ENCODE measurements around the gene PPP3R1.

Gene PPP3R1

GRCh38 chr2:68252400-68253218 lies at the start of gene PPP3R1:
Gene PPP3R1, minus strand, starts transcription at chr2:68252532. Its CDS starts 405 bp downstream, at chr2:68252127.
- H3K27ac Mint-ChIP-seq = peak within 1 kb of the TSS; percentile 97
- peak within 1 kb of the TSS; percentile 96 for H3K4me3 Mint-ChIP-seq
- H3K36me3 Mint-ChIP-seq (ENCODE audit: low read depth) = peaks cover 18% of the 10 kb centered on the region
- no peaks in the 10 kb centered on the region for H3K9me3 Mint-ChIP-seq
- H3K4me1 Mint-ChIP-seq (ENCODE audit: low read depth) = peaks cover 39% of the 10 kb centered on the region
- peaks cover 5% of the 10 kb centered on the region for H3K27me3 Mint-ChIP-seq (ENCODE audit: low read depth)

- Mint-ChIP-seq H3K27ac (no peak overlapping the region), H3K27me3 (ENCODE audit: low read depth) (peaks cover 9% of the 10 kb centered on the region), H3K4me1 (ENCODE audit: low read depth) (no peaks in the 10 kb centered on the region), H3K9me3 (no peaks in the 10 kb centered on the region), H3K4me3 (no peak overlapping the region), H3K36me3 (ENCODE audit: low read depth) (no peaks in the 10 kb centered on the region)
These were observed 43.2 kb upstream of the PPP3R1 start for GRCh38 chr2:68295516-68295915.

- H3K36me3 Mint-ChIP-seq (ENCODE audit: low read depth) = no peaks in the 10 kb centered on the region
- H3K4me3 Mint-ChIP-seq = no peak overlapping the region
- H3K27ac Mint-ChIP-seq = no peak overlapping the region
- H3K9me3 Mint-ChIP-seq = no peaks in the 10 kb centered on the region
- peaks cover 9% of the 10 kb centered on the region for H3K27me3 Mint-ChIP-seq (ENCODE audit: low read depth)
- no peaks in the 10 kb centered on the region for H3K4me1 Mint-ChIP-seq (ENCODE audit: low read depth)
These were observed 42.6 kb upstream of the PPP3R1 start for GRCh38 chr2:68294913-68295312.

- peaks cover 4% of the 10 kb centered on the region for H3K27me3 Mint-ChIP-seq (ENCODE audit: low read depth)
- H3K9me3 Mint-ChIP-seq = no peaks in the 10 kb centered on the region
- H3K36me3 Mint-ChIP-seq (ENCODE audit: low read depth) = no peaks in the 10 kb centered on the region
- no peak overlapping the region for H3K4me3 Mint-ChIP-seq
- H3K4me1 Mint-ChIP-seq (ENCODE audit: low read depth) = no peaks in the 10 kb centered on the region
- H3K27ac Mint-ChIP-seq = no peak overlapping the region
These were observed 41.9 kb upstream of the PPP3R1 start for GRCh38 chr2:68294187-68294586.

GRCh38 chr2:68293755-68294154 lies 41.4 kb upstream of the PPP3R1 start:
- no peak overlapping the region for H3K27ac Mint-ChIP-seq
- peaks cover 4% of the 10 kb centered on the region for H3K27me3 Mint-ChIP-seq (ENCODE audit: low read depth)
- no peaks in the 10 kb centered on the region for H3K4me1 Mint-ChIP-seq (ENCODE audit: low read depth)
- no peaks in the 10 kb centered on the region for H3K36me3 Mint-ChIP-seq (ENCODE audit: low read depth)
- no peak overlapping the region for H3K4me3 Mint-ChIP-seq
- no peaks in the 10 kb centered on the region for H3K9me3 Mint-ChIP-seq

GRCh38 chr2:68293024-68293423 lies 40.7 kb upstream of the PPP3R1 start:
- Mint-ChIP-seq H3K27me3 (ENCODE audit: low read depth) (peaks cover 8% of the 10 kb centered on the region), H3K9me3 (no peaks in the 10 kb centered on the region), H3K4me3 (no peak overlapping the region), H3K27ac (no peak overlapping the region), H3K4me1 (ENCODE audit: low read depth) (no peaks in the 10 kb centered on the region), H3K36me3 (ENCODE audit: low read depth) (no peaks in the 10 kb centered on the region)

- no peaks in the 10 kb centered on the region for H3K4me1 Mint-ChIP-seq (ENCODE audit: low read depth)
- H3K36me3 Mint-ChIP-seq (ENCODE audit: low read depth) = no peaks in the 10 kb centered on the region
- peaks cover 16% of the 10 kb centered on the region for H3K27me3 Mint-ChIP-seq (ENCODE audit: low read depth)
- H3K27ac Mint-ChIP-seq = no peak overlapping the region
- no peaks in the 10 kb centered on the region for H3K9me3 Mint-ChIP-seq
- no peak overlapping the region for H3K4me3 Mint-ChIP-seq
These were observed 39.9 kb upstream of the PPP3R1 start for GRCh38 chr2:68292108-68292710.

GRCh38 chr2:68291314-68291713 lies 39.0 kb upstream of the PPP3R1 start:
- Mint-ChIP-seq H3K36me3 (ENCODE audit: low read depth) (no peaks in the 10 kb centered on the region), H3K27ac (no peak overlapping the region), H3K4me1 (ENCODE audit: low read depth) (no peaks in the 10 kb centered on the region), H3K4me3 (no peak overlapping the region), H3K27me3 (ENCODE audit: low read depth) (peaks cover 24% of the 10 kb centered on the region), H3K9me3 (no peaks in the 10 kb centered on the region)

- Mint-ChIP-seq H3K36me3 (ENCODE audit: low read depth) (no peaks in the 10 kb centered on the region), H3K27me3 (ENCODE audit: low read depth) (peaks cover 28% of the 10 kb centered on the region), H3K4me1 (ENCODE audit: low read depth) (no peaks in the 10 kb centered on the region), H3K9me3 (no peaks in the 10 kb centered on the region), H3K4me3 (no peak overlapping the region), H3K27ac (no peak overlapping the region)
These were observed 38.6 kb upstream of the PPP3R1 start for GRCh38 chr2:68290901-68291300.

- Mint-ChIP-seq H3K9me3 (no peaks in the 10 kb centered on the region), H3K27me3 (ENCODE audit: low read depth) (peaks cover 43% of the 10 kb centered on the region), H3K27ac (no peak overlapping the region), H3K36me3 (ENCODE audit: low read depth) (no peaks in the 10 kb centered on the region), H3K4me3 (no peak overlapping the region), H3K4me1 (ENCODE audit: low read depth) (peaks cover 2% of the 10 kb centered on the region)
These were observed 35.5 kb upstream of the PPP3R1 start for GRCh38 chr2:68287580-68288441.

GRCh38 chr2:68284896-68285295 lies 32.6 kb upstream of the PPP3R1 start:
- Mint-ChIP-seq H3K27me3 (ENCODE audit: low read depth) (peaks cover 57% of the 10 kb centered on the region), H3K9me3 (no peaks in the 10 kb centered on the region), H3K36me3 (ENCODE audit: low read depth) (no peaks in the 10 kb centered on the region), H3K4me1 (ENCODE audit: low read depth) (peaks cover 6% of the 10 kb centered on the region), H3K27ac (no peak overlapping the region), H3K4me3 (no peak overlapping the region)

GRCh38 chr2:68283419-68283812 lies 31.1 kb upstream of the PPP3R1 start:
- Mint-ChIP-seq H3K4me1 (ENCODE audit: low read depth) (peaks cover 6% of the 10 kb centered on the region), H3K9me3 (no peaks in the 10 kb centered on the region), H3K27me3 (ENCODE audit: low read depth) (peaks cover 55% of the 10 kb centered on the region), H3K36me3 (ENCODE audit: low read depth) (no peaks in the 10 kb centered on the region), H3K4me3 (no peak overlapping the region), H3K27ac (no peak overlapping the region)

GRCh38 chr2:68282811-68283418 lies 30.6 kb upstream of the PPP3R1 start:
- no peaks in the 10 kb centered on the region for H3K9me3 Mint-ChIP-seq
- H3K36me3 Mint-ChIP-seq (ENCODE audit: low read depth) = no peaks in the 10 kb centered on the region
- peaks cover 6% of the 10 kb centered on the region for H3K4me1 Mint-ChIP-seq (ENCODE audit: low read depth)
- no peak overlapping the region for H3K27ac Mint-ChIP-seq
- H3K4me3 Mint-ChIP-seq = no peak overlapping the region
- peaks cover 50% of the 10 kb centered on the region for H3K27me3 Mint-ChIP-seq (ENCODE audit: low read depth)

GRCh38 chr2:68280796-68281195 lies 28.5 kb upstream of the PPP3R1 start:
- H3K27me3 Mint-ChIP-seq (ENCODE audit: low read depth) = peaks cover 42% of the 10 kb centered on the region
- H3K36me3 Mint-ChIP-seq (ENCODE audit: low read depth) = no peaks in the 10 kb centered on the region
- no peak overlapping the region for H3K4me3 Mint-ChIP-seq

More at GRCh38 chr2:68280796-68281195, 28.5 kb upstream of the PPP3R1 start:
- H3K9me3 Mint-ChIP-seq = no peaks in the 10 kb centered on the region
- no peak overlapping the region for H3K27ac Mint-ChIP-seq
- peaks cover 6% of the 10 kb centered on the region for H3K4me1 Mint-ChIP-seq (ENCODE audit: low read depth)

Data from T-helper 1 cell treated with Interleukin-12 subunit alpha and Interleukin-12 subunit beta and Interleukin-4 antibody, amounts not matched to agents 30 μg/mL and 1 μg/mL, for 36 hours (primary cell).